PC-3 (cell line): ENCODE measurements around the gene PLXNA2. TPM values are rescaled to one million over a fixed set of nuclear protein-coding genes. Genes with fewer than 3 reads are reported as not detected.

Experiments
- ATAC-seq: fragments of 200-7000 bp; cut with Tn5 transposase; 2 replicates; pipeline ENCODE4 v1.9.1; 2020; ENCODE audit warnings: mild to moderate bottlenecking, moderate library complexity
- BruUV-seq: library from RNA; stranded (reverse); fragments of 400-500 nt; replicated peaks from 2 replicates; lab custom pipeline; 2021; lab: Mats Ljungman, UMichigan
- CTCF ChIA-PET: fragments of 300-600 bp; sonication (Branson Sonifier 250); formaldehyde crosslinking; loops from one replicate; lab custom pipeline; 2022; ENCODE audit warnings: antibody characterized with exemption; lab: Charles Lee
- POLR2A ChIA-PET: fragments of 300-600 bp; sonication (Branson Sonifier 250); formaldehyde crosslinking; loops from one replicate; lab custom pipeline; 2022; ENCODE audit warnings: antibody characterized with exemption; ENCODE audit not compliant: unreplicated experiment; lab: Charles Lee
- DNase-seq: peaks from one replicate; pipeline ENCODE4 v3.0.0-alpha.2; 2015
- H2AFZ ChIP-seq: fragments of 300-600 bp; sonication (generic); 2 replicates; pipeline ENCODE4 v1.6.0; 2016; ENCODE audit warnings: antibody characterized with exemption, low read length
- H3F3A ChIP-seq: fragments of 300-600 bp; sonication (generic); one replicate; pipeline ENCODE4 v1.6.0; 2017; ENCODE audit warnings: antibody characterized with exemption, low read length, control low read depth, mild to moderate bottlenecking; ENCODE audit not compliant: unreplicated experiment
- H3K27ac ChIP-seq: fragments of 300-600 bp; sonication (generic); 2 replicates; pipeline ENCODE4 v1.5.1; 2016; ENCODE audit warnings: mild to moderate bottlenecking, low read length
- H3K27me3 ChIP-seq: fragments of 300-600 bp; sonication (generic); 2 replicates; pipeline ENCODE4 v1.6.1; 2016; ENCODE audit warnings: low read length, mixed read lengths
- H3K36me3 ChIP-seq: fragments of 300-600 bp; sonication (generic); 2 replicates; pipeline ENCODE4 v1.6.1; 2016; ENCODE audit warnings: low read depth, mixed run types, low read length, mixed read lengths
- H3K4me1 ChIP-seq: fragments of 300-600 bp; sonication (generic); 2 replicates; pipeline ENCODE4 v1.5.1; 2016; ENCODE audit warnings: low read length; ENCODE audit not compliant: insufficient read depth
- H3K4me2 ChIP-seq: fragments of 300-600 bp; sonication (generic); 2 replicates; pipeline ENCODE4 v1.6.0; 2016; ENCODE audit warnings: low read length
- H3K4me3 ChIP-seq: fragments of 300-600 bp; sonication (generic); 2 replicates; pipeline ENCODE4 v1.5.1; 2016; ENCODE audit warnings: mild to moderate bottlenecking, low read length, mixed read lengths
- H3K79me2 ChIP-seq: fragments of 300-600 bp; sonication (generic); 2 replicates; pipeline ENCODE4 v1.6.1; 2017; ENCODE audit warnings: low read length, mixed read lengths
- H3K9ac ChIP-seq: fragments of 300-600 bp; sonication (generic); 2 replicates; pipeline ENCODE4 v1.6.0; 2016; ENCODE audit warnings: mild to moderate bottlenecking, low read length
- H3K9me2 ChIP-seq: fragments of 300-600 bp; sonication (generic); replicated peaks from 2 replicates; pipeline ENCODE4 v1.6.1; 2016; ENCODE audit warnings: mixed run types, low read length, mixed read lengths
- H3K9me3 ChIP-seq: fragments of 300-600 bp; sonication (generic); 2 replicates; pipeline ENCODE4 v1.6.1; 2016; ENCODE audit warnings: low read length, mixed read lengths
- H4K20me1 ChIP-seq: fragments of 300-600 bp; sonication (generic); 2 replicates; pipeline ENCODE4 v1.6.1; 2016; ENCODE audit warnings: low read length, mixed read lengths
- CTCF ChIP-seq: fragments of 300-600 bp; sonication (generic); conservative IDR thresholded peaks from 2 replicates; pipeline ENCODE4 v1.5.1; 2017; ENCODE audit warnings: antibody characterized with exemption, low read depth, mild to moderate bottlenecking, low read length
- EZH2 ChIP-seq: fragments of 300-600 bp; sonication (generic); IDR thresholded peaks from one replicate; pipeline ENCODE4 v1.6.1; 2017; ENCODE audit warnings: antibody characterized with exemption, mild to moderate bottlenecking, low read length; ENCODE audit not compliant: unreplicated experiment
- EZH2phosphoT487 ChIP-seq: fragments of 300-600 bp; sonication (generic); IDR thresholded peaks from 2 replicates; pipeline ENCODE4 v1.6.1; 2018; ENCODE audit warnings: mild to moderate bottlenecking, antibody characterized with exemption, low read length, borderline replicate concordance
- intact Hi-C: fragments of 100-400 bp; cut with micrococcal nuclease; formaldehyde crosslinking; loops from 2 replicates; pipeline ENCODE4 v1.9.0; 2023
- total RNA-seq: library from RNA; depleted of rRNA; stranded (reverse); fragments of >200 nt; gene quantifications from 2 replicates; pipeline ENCODE4 v1.2.3, GENCODE V29; 2014

The PLXNA2 gene
- total RNA-seq, 1 experiment from 2014 or later: 16.2 TPM

- intact Hi-C loops: loop anchor here (1.0 to 2.0 kb wide), 2 partner anchors 148 to 208 kb away; no protein-coding TSS in a partner anchor
- Histone ChIP-seq H3K4me3 (no peak overlapping the region), H4K20me1 (no peaks in the 10 kb centered on the region), H3F3A (no peaks in the 10 kb centered on the region), H3K27me3 (no peaks in the 10 kb centered on the region), H2AFZ (no peak overlapping the region), H3K9ac (no peak overlapping the region), H3K9me3 (no peaks in the 10 kb centered on the region), H3K36me3 (no peaks in the 10 kb centered on the region; the same call in 1 of the 2 replicates), H3K4me1 (no peaks in the 10 kb centered on the region), H3K9me2 (no peaks in the 10 kb centered on the region), H3K4me2 (no peak overlapping the region), H3K27ac (no peak overlapping the region), H3K79me2 (no peaks in the 10 kb centered on the region)
- CTCF ChIA-PET: interaction anchor here (0.5 to 0.6 kb wide), 2 partner anchors 15 to 1532 kb away, joined by 3 read pairs; no protein-coding TSS in a partner anchor
- no peak for TF ChIP-seq CTCF
- TF ChIP-seq EZH2phosphoT487: no peak
- TF ChIP-seq EZH2: no peak
- no TSS peak for BruUV-seq
- DNase-seq (no peak), ATAC-seq (no peak)
- POLR2A ChIA-PET: no interaction called here
Measured at GRCh38 chr1:208036918-208037766, 207.0 kb downstream of the PLXNA2 start.

GRCh38 chr1:208036106-208036808 lies 207.9 kb downstream of the PLXNA2 start:
- Histone ChIP-seq H3K79me2 (no peaks in the 10 kb centered on the region), H2AFZ (no peak overlapping the region), H3K4me3 (no peak overlapping the region), H3F3A (no peaks in the 10 kb centered on the region), H4K20me1 (no peaks in the 10 kb centered on the region), H3K27ac (no peak overlapping the region), H3K9me2 (no peaks in the 10 kb centered on the region), H3K9ac (no peak overlapping the region), H3K36me3 (no peaks in the 10 kb centered on the region; the same call in 1 of the 2 replicates), H3K9me3 (no peaks in the 10 kb centered on the region), H3K4me2 (no peak overlapping the region), H3K4me1 (no peaks in the 10 kb centered on the region), H3K27me3 (no peaks in the 10 kb centered on the region)
- DNase-seq (peak; percentile 68), ATAC-seq (peak; percentile 89)
- intact Hi-C loops: loop anchor here (1.0 to 2.0 kb wide), 2 partner anchors 149 to 209 kb away; no protein-coding TSS in a partner anchor
- TF ChIP-seq CTCF (peak; percentile 68), EZH2 (no peak)
- no TSS peak for BruUV-seq
- POLR2A ChIA-PET: no interaction called here
- CTCF ChIA-PET: interaction anchor here (0.5 to 1.1 kb wide), 2 partner anchors 14 to 1533 kb away, joined by 3 to 7 read pairs; no protein-coding TSS in a partner anchor
